Endothelial cell of umbilical vein (primary cell): Measurements from ENCODE around the gene L2HGDH.

Experiments used
- EZH2 ChIP-seq: IDR thresholded peaks from 2 replicates; pipeline ENCODE4 v1.6.1; 2012; ENCODE audit warnings: borderline replicate concordance, low read depth, mild to moderate bottlenecking, moderate library complexity, low read length, inconsistent platforms; ENCODE audit not compliant: severe bottlenecking
- FOS ChIP-seq: IDR thresholded peaks from 2 replicates; pipeline ENCODE4 v1.6.1; 2011; ENCODE audit warnings: mild to moderate bottlenecking, low read length, moderate library complexity, borderline replicate concordance; ENCODE audit not compliant: insufficient read depth
- GATA2 ChIP-seq: IDR thresholded peaks from 2 replicates; pipeline ENCODE4 v1.7.0; 2011; ENCODE audit warnings: low read depth, mild to moderate bottlenecking, moderate library complexity, mixed read lengths, low read length; ENCODE audit not compliant: insufficient read length, insufficient read depth
- JUN ChIP-seq: IDR thresholded peaks from 2 replicates; pipeline ENCODE4 v1.6.1; 2011; ENCODE audit warnings: borderline replicate concordance, low read depth; ENCODE audit not compliant: insufficient read length, insufficient read depth
- MYC ChIP-seq: IDR thresholded peaks from one replicate; pipeline ENCODE4 v1.6.1; 2011; ENCODE audit warnings: mild to moderate bottlenecking, low read depth, low read length
- POLR2A ChIP-seq: IDR thresholded peaks from 2 replicates; pipeline ENCODE4 v1.6.1; 2012; ENCODE audit warnings: low read depth, mild to moderate bottlenecking, control low read depth, low read length
- POLR2AphosphoS5 ChIP-seq: IDR thresholded peaks from 2 replicates; pipeline ENCODE4 v1.6.1; 2012; ENCODE audit warnings: low read depth, mild to moderate bottlenecking, control low read depth, low read length, moderate library complexity; ENCODE audit not compliant: insufficient read depth
- TF ChIP-seq, protein P1 (sequence below), 2 donors: IDR thresholded peaks; 1 replicate in 1 of 2; 2 replicates in 1 of 2; pipeline ENCODE4 v1.5.1; 2011; ENCODE audit warnings: low read length in 2 of 2, mild to moderate bottlenecking in 2 of 2, moderate library complexity in 2 of 2, control low read depth in 1 of 2, inconsistent platforms in 1 of 2, low read depth in 1 of 2; ENCODE audit not compliant: insufficient read depth in 1 of 2; ENCODE audit errors: extremely low read depth in 1 of 2
- TF ChIP-seq, protein P2 (sequence below): IDR thresholded peaks from 2 replicates; pipeline ENCODE4 v1.6.1; 2011; ENCODE audit not compliant: insufficient read depth, insufficient read length

DNA sequence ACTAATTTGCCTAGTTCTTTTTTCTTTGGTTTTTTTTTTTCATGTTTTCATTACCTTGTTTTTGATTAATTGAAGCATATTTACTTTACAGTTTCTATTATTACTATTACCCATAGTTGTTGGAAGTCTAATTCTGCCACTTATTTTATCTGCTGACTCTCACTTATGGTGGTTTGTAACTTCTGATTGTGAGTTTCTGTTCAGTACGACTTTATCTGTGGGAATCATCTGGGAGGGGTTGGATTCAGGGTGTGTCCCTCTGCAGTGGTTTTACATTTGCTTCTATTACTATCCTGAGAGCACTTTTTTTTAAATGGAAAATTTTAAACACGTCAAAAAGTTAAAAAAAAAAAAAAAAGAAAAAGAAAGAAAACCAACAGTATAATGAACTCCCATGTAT is 54.3 kb downstream of the L2HGDH start:
- TF ChIP-seq POLR2A (no peak), MYC (no peak), POLR2AphosphoS5 (no peak), JUN (no peak), EZH2 (no peak), FOS (no peak), GATA2 (no peak)
- TF ChIP-seq, protein P1, sequence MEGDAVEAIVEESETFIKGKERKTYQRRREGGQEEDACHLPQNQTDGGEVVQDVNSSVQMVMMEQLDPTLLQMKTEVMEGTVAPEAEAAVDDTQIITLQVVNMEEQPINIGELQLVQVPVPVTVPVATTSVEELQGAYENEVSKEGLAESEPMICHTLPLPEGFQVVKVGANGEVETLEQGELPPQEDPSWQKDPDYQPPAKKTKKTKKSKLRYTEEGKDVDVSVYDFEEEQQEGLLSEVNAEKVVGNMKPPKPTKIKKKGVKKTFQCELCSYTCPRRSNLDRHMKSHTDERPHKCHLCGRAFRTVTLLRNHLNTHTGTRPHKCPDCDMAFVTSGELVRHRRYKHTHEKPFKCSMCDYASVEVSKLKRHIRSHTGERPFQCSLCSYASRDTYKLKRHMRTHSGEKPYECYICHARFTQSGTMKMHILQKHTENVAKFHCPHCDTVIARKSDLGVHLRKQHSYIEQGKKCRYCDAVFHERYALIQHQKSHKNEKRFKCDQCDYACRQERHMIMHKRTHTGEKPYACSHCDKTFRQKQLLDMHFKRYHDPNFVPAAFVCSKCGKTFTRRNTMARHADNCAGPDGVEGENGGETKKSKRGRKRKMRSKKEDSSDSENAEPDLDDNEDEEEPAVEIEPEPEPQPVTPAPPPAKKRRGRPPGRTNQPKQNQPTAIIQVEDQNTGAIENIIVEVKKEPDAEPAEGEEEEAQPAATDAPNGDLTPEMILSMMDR (IDR thresholded peaks at IDR 0.05; ENCODE audit: extremely low read depth in 1 of 2, insufficient read depth in 1 of 2, low read depth in 1 of 2, low read length in 2 of 2): no peak
- TF ChIP-seq, protein P2, sequence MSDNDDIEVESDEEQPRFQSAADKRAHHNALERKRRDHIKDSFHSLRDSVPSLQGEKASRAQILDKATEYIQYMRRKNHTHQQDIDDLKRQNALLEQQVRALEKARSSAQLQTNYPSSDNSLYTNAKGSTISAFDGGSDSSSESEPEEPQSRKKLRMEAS: no peak
